Hematopoietic multipotent progenitor cell treated with erythropoietin and hydrocortisone succinate and interleukin-3 and kit ligand, for 15 days (in vitro differentiated cells): ENCODE results near the gene HOXB6.

Experiments
- DNase-seq: peaks from one replicate; pipeline ENCODE4 v3.0.0-alpha.2; 2015; ENCODE audit warnings: low spot score

The HOXB6 gene

DNA sequence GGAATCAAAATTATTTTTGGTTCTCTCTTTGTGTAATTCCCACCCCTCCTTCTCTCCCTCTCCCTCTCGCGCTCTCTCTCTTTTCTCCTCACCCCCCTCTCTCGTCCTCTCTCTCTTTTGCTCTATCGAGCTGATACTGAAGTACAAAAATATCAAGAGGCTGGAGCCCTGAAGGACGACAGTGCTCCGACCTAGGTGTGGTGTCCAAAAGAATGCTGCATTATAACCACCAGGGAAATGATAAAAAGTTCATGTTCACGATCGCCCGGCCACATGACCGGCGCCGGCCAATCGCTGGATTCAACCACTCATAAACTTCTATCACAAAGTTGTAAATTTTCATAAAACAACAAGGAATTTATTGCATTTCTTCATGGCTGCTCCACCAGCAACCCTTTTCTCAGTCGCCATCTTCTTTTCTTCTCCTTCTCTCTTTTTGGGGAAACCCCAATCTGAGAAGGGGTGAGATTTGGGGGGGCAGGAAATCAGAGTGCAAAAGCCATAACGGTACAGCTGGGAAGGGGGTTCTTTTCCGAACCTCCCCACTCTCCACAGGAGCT, at the start of gene HOXB6:
HOXB6 (minus strand) TSS at position 217 of the 560 bp plus-strand sequence. CDS start 6,836 bp downstream, outside the sequence.
- no peak for DNase-seq

DNA sequence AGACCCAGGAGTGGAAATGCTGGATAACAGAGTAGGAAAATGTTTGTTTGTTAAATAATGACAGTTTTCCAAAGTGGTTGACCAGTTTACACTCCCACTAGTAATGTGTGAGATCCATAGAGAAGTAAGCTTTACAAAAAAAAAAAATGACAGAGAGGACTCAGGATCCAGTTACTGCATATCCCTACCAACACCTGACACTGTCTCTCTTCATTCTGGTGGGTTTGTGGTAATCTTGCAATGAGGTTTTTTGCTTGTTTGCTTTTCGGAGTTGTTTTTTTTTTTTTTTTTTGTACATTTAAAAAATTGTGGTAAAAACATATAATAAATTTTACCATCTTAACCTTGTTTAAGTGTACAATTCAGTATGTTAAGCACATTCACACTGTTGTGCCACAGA, 45.0 kb upstream of the HOXB6 start:
- DNase-seq: no peak

DNA sequence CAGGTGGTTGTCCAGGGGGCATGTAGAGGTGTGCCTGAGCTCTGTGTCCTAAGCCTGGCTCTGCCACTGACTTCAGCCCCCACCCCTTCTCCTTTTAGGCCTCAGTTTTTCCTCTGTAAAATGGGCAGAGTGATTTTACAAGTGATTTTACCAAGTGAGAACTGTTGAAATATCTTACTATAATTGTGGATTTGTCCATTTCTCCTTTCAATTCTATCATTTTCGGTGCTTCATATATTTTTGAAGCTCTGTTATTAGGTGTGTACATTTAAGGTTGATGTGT, 43.1 kb upstream of the HOXB6 start:
- DNase-seq: no peak

DNA sequence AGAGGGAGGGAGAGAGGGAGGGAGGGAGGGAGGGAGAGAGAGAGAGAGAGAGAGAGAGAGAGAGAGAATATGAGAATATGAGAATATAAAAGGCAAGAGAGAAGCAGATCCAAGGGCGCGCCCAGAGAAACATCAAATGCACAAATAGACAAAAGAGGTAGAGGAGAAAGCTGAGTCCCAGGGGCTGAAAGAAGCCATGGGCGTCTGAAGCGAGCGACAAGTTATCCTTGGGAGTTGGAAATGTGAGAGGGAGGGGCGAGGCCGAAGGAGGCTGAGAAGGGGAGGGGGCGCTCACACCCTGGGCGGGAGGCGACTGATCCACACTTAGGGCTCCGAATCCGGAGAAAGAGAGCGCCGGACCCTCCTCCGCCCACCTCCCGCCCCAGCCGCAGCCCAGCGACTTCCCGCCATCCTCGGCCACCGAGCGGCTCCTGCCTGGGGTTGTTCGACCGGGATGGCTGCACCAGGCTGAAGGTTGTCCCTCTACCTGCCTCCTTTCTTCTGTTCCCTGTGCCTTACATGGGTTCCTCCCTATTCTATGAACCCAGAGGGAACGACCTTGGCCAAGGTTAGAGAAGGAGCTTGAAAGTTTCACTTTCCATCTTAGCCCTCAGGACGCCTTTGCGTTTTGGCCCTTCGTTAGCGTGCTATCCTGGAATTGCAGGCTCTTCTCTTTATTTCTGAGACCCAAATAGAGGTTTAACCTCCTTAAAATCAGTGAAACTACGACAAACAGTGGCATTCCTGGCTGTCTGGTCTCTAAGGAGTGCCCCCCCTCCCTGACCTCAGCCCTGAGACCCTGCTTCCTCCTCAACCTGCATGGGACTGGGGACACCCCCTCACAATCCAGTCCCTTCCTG, 42.5 kb upstream of the HOXB6 start:
- no peak for DNase-seq

DNA sequence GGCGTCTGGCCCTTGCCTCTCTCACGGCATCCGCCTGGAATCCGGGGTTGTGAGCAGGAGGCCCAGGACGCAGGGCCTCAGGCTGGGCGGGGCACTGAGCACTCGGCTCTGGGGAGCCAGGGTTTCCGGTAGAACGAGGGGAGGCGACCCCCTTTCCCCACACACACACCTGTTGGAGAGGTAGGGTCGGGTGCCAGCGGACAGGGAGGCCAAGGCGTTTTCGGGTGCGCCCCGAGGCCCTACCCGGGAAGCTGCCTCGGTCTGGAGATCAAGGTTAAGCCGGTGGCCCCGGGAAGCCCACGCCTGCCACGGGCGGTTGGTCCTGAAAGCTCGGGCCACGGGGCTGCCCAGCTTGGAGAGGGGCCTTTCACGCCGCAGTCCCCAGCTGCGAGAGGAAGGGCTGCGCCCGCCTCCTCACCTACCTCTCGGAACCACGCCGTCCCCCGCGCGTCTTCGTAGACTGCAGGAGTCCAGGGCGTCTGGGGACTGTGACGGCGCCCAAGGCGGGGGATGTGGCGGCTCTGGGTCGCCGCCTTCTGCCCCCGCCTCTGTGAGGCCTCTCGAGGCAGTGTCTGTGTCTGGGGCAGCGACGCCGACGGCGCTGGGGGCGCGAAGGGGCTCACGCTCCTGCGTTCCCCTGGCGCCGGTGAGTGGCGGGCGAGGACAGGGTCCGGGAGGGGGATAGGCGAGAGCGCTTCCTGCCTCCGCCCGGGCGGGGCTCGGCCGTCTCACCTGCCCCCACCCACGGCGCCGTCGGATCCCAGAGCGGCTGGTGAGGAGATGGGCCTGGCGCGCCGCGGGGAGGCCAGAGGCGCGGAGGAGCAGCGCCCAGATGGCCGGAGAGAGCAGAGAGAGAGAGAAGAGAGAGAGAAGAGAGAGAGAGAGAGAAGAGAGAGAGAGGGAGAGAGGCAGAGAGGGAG, 41.7 kb upstream of the HOXB6 start:
- DNase-seq: no peak

DNA sequence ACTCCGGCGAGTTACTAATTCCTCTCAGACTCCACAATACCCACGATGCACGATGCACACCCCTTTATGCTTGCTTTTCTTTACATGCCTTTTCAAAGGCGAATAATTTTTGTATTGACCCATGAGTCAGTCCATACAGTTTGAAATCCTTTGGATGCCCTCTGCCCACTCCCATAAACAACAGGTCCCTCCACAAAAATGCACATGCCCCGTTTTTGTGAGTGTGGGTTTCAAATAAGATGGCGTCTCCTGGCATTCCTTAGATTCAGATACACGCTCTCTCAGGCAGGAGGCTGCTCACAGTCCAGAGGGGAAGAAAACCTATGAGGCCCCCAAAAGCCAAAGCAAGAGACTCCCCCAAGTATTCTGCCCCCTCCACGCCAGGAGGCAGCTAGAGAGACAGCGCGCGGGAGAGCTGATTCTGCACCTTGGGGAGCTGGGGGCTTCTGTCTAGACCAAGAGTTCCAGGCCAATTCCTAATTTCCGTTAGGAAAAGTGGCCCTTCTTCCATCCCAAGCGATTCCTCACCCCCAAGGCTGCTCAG, 40.9 kb upstream of the HOXB6 start:
- no peak for DNase-seq

DNA sequence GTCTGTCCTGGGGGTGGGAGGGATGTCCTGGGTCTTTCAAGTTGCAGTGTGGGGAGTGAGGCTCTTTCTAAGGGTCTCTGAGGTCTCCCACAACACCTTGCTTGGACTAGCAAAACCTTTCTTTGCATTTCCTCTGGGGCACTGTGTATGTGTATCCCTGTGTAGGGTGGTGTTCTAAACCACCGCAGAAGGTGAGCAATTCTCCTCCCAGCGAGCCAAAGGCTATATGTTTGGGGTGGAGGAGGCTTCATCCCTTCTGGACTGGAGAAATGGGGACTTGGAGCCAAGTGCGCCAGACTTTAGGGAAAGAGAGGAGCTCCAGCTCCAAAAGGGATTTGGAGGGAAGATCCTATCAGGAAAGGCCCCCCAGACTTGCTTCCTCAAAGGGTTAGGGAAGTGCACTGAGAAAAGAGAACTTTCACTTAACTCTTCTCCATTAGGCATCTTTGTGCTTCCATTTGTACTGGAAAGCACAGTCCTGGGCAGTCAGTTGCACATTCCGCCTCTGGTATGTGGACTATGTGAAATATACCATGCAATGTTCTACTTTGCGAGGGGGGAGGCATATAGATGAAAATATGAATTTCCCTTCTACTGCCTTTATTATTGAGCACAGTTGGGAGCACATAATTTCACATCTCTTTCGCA, 40.2 kb upstream of the HOXB6 start:
- DNase-seq: no peak

DNA sequence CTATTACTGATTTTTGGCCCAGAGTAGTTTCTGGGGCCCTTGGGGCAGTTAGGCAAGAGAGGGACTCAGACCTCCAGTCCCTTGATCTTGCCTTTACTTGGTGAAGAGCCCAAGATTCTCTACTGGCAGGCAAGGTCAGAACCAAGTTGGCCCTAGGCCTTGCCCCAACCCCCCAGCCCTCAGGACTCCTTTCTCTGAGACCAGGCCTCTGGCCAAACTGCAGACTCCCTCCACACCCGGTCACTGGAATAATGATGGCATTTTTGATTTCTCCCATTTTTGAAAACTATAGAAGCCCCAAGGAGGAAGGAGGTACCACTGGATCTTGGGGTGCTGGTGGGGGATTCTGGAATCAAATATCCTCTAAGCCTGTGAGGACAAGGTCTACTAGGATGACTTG, 39.4 kb upstream of the HOXB6 start:
- no peak for DNase-seq

DNA sequence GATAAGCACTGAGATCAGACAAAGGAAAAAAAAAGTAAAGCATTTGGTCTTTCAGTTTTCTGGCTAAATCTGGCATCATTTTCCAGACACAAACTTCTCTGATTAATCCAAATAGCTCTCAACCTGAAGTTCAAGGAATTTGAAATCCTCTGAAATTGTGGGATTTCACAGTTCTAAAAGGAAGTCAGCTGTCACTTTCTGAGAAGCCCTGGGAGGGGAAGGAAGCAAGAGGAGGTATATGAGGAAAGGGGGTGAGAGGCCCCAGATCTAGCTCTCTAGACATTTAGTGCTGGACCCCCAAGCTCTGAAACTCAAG, 38.9 kb upstream of the HOXB6 start:
- DNase-seq: no peak

DNA sequence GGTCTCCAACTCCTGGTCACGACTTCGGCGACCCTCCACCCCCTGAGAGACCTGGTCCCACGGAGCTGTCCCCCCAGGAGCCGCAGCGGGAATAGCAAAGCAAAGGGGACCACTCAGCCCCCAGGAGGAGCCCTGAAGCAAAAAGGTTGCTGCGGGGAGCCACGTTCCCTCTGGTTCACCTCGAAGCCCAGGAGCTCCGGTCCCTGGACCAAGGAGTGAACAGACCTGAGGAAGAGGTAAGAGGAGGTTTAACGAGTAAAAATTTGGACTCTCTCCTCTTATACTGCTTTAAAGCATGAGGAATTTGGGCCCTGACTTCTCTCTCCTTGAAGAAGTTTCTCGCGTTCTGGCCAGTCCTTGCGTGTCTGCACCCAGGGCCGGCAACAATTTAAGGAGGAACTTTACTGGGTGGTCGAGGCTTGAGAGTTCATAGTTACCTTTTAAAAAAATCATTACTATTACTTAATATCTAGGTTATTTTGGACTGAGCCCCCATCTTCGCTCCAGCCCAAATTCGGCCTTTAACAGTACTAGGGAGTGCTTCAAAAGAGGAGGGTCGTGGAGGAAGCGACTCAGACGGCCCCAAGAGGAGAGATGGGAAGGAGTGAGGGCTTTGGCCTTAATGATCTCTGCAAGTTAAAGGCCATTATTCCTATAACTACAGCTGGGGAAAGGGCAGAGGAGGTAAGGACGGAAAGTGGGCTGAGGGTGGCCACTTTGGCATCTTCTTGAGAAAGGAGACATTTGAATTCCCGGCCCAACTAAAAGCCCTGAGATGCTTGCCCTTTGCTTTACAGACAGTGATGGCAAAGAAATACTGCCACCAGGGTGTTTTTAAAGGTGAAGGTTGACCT, 38.3 kb upstream of the HOXB6 start:
- no peak for DNase-seq

DNA sequence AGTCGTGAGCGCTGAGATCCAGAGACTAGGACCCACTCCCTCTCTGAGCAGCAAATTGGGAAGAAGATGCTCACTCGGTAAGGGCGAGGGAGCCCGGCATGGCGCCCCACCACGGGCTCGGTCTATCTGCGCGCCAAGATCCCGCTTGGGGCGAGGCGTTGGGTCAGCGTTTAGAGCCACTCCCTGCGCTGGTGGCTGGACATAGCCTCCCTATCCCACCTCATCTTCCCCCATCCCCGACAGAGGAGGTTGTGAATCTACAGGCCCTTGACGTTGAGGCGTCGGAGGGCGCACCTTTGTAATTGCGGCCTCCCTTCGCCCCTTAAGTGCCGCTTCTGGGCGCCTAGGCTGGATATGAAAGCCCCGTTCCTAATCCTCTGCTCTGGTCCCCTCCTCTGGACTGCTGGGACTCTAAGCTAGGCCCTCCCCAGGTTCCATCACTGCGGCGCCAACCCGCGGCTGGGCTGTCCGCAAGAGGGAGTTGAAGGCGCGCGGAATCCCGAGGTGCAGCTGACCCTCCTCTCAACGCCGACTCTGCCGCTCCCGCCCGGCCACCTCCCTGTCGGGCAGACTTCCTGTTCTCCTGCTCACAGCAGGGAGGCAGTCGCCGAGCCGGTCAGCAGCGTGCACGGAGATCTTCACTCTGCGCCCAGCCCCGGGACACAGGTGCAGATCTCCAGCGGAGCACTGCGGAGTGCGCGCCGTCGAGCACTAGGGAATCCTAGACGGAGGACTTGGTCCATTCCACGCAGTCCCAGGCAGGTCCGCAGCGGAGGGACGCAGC, 37.5 kb upstream of the HOXB6 start:
- no peak for DNase-seq

DNA sequence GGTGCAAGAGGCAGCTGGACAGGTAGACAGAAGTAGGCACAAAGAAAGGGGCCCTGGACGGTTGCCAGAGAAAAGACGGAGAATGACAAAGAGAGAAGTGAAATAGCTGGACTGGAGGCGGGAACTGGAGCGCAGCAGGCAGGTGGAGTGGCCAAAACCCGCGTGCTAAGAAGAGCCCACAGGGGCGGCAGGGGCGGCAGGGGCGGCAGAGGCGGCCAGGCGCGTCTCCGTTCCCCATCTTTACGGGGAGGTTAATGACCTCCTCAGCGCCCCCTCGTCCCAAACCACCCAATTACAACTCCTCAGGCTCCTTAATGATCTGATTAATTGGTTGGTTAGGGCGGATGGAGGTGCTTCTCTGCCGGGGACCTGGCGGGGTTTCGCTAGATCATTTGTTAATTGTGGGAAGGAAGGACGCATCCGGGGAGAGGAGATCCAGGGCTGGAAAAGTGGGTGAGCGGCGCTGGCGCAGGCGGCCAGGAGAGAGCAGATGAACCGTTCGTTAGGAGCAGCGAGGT, 36.8 kb upstream of the HOXB6 start:
- DNase-seq: no peak

DNA sequence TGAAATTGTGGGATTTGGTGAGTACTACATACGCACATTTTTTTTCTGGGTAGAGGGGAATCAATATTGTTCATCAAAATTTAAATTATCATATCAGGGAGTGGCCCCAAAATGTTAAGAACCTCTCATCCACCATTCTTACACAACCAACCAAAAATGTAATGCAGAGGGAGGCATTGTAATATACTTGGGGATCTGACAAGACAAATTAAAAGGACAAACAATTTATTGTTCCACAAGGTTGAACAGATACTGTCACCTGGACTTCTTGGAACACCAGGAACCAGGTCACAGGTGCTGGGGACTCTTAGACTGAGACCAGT, 36.0 kb upstream of the HOXB6 start:
- DNase-seq: no peak

DNA sequence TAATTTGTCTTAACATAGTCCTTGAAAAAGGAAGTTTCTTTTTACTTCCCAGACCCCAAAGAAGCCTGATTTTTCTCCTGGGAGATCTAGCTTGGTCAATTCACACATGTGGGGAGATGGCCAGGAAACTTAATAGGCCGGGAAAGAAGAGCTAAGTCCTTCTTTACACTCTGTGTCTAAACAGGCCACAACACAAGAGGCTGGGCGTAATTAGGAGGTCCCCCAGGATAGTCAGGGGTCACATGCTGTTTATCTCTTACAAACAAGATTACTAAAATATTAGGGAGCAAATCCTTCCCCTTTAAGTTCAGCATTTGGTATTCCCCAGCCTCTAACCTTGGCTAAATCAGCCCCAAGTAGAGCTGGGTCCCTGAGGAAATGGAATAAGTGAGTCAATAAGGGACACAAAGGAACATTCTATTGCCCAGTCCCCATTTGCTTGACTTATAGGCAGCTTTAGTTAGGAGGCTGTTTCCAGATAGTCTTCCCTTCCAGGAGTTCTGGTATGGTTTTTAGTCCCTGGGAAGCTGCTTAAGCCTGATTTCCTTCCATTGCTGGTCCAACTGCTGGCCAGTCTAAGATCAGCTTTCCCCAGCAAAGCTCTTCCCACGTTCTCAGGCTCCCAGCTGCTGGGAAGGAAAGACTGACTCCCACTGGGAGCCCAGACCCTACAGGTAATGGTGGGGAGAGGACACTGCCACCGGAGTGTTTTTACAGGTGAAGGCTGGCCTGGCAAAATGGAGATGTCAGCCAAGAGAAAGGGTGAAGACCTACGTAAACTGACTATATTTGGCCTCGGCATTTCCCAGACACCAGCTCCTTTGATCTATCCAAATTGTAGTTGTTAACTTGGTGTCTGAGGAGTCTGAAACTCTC, 35.4 kb upstream of the HOXB6 start:
- no peak for DNase-seq

DNA sequence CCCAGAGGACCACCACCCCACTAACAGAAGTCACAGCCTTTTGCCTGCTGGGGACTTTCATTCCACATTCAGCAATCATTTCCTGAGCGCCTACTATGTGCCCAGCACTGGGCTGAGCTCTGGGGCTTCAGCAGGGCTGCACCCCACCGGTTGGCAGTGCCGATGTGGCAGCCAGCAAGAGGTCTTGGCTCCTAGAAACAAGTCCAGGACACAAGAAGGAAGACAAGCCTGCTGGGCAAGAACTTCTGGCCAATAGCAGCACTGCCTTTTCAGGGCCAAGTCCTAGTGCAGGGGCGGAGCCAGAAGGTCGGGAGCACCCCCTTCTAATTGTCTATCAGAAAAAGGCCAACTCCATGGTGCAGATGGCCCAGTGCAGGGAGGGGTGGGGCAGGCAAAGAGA, 34.4 kb upstream of the HOXB6 start:
- DNase-seq: no peak

DNA sequence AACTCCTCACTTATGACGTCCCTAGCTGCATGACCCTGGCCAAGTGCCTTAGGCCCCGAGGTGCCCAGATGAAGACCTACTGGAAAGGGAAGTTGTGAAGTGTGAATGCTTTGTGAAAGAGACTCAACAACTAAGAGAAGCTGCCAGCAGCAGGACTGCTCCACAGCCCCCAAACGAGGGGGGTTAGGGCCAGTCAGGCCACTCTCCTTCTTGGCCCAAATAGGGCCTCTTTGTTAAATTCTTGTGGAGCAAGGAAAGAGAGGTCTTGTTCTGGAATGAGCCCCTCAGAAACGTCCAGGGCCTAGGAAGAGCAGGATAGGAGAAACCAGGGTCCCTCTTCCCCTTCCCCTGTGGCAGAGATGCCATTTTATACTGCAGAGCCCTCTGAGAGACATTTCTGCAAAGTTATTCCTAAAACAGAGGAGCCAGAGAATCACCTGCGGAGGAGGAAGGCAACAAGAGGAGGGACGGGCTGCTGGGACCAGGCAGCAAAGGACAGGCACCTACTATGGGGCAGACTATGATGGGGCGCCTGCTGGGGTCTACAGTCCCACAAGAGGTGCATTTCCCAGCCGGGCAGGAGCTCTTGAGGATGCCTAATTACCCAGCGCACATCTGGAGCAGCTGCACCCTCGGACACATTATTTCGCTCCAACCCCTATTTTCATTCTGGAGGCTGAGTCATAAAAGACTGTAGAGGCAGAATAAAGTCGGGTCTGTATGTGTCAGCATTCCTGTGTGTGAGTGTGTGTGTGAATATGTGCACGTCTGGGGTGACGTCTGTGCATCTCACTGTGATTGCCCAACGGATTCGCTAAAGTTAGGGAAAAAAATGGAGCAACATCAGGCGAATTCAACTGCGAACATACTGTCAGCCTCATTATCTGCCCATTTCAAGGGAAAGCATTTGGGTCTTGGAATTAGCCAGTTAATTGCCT, 32.8 kb upstream of the HOXB6 start:
- DNase-seq: no peak

DNA sequence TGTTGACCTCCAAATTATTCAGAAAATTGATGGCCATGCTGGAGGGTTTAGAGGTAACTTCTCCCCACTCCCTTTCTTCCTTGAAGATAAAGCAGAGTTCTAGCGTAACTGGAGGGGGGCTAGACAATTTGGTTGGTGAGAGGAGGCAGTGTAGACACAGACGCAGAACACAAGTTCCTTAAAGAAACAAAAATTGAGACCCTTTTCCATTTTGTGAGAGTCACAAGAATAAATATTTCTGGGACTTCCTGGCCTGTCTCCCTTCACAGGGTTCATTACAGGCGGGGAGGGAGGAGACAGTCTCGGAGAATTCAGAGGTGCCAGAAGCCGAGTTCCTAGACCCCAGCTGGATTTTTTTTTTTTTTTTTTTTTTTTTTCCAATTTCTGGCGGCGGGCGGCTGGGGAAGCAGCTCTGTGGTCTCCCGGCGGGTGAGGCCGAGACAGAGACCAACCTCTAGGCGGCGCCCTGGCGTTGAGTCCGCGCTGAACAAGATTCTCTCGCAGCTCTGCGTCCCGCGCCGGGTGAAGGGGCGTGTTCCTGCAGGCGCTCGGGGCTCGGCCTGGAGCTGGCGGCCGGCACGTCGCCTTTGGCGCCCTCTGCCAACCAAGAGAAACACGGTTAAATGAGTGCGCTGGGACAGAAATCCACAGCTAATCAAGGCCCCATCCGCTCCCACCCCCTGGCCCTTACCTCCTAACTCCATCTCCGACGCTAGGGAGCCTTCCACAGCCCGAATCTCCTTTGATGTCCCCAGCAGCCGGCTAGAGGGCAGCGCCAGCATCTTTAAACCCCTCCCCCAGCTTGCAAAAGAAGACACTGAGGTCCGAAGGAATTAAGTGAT, 31.6 kb upstream of the HOXB6 start:
- DNase-seq: peak; percentile 31
